SU-DHL-6 (cell line): ENCODE measurements around the gene SLC18A3.

Source experiments
- H2AFZ ChIP-seq: fragments of 200-600 bp; sonication (generic); 2 replicates; pipeline ENCODE4 v1.6.1; 2014; ENCODE audit warnings: low read depth, mild to moderate bottlenecking, moderate library complexity, mixed read lengths, antibody characterized with exemption, low read length; ENCODE audit not compliant: severe bottlenecking
- H3F3A ChIP-seq: fragments of 200-600 bp; shearing (Covaris generic); 2 replicates; pipeline ENCODE4 v1.6.0; 2016; ENCODE audit warnings: antibody characterized with exemption, mild to moderate bottlenecking; ENCODE audit not compliant: insufficient read depth
- H3K27ac ChIP-seq: fragments of 200-600 bp; sonication (generic); 2 replicates; pipeline ENCODE4 v1.5.1; 2016; ENCODE audit warnings: low read depth, mild to moderate bottlenecking, low read length, moderate library complexity, mixed read lengths
- H3K27me3 ChIP-seq: fragments of 200-600 bp; sonication (generic), shearing (Covaris generic); 2 replicates; pipeline ENCODE4 v1.6.0; 2014; ENCODE audit warnings: mild to moderate bottlenecking, low read length
- H3K36me3 ChIP-seq: fragments of 200-600 bp; sonication (generic); 2 replicates; pipeline ENCODE4 v1.6.1; 2014; ENCODE audit warnings: mild to moderate bottlenecking, low read length, mixed read lengths
- H3K4me2 ChIP-seq: fragments of 300-600, 200-600 bp; shearing (Covaris generic), sonication (generic); 2 replicates; pipeline ENCODE4 v1.6.0; 2014; ENCODE audit warnings: low read length, low read depth, mild to moderate bottlenecking; ENCODE audit not compliant: poor library complexity, severe bottlenecking
- H3K4me3 ChIP-seq: fragments of 200-600 bp; sonication (generic); 2 replicates; pipeline ENCODE4 v1.5.1; 2014; ENCODE audit warnings: antibody characterized with exemption, low read length, mild to moderate bottlenecking, mixed read lengths; ENCODE audit not compliant: insufficient read depth, poor library complexity, severe bottlenecking
- H3K79me2 ChIP-seq: fragments of 200-600 bp; sonication (generic); 2 replicates; pipeline ENCODE4 v1.6.1; 2014; ENCODE audit warnings: mild to moderate bottlenecking, low read length, moderate library complexity; ENCODE audit not compliant: insufficient read depth
- H3K9ac ChIP-seq: fragments of 200-600 bp; sonication (generic); 2 replicates; pipeline ENCODE4 v1.7.0; 2014; ENCODE audit warnings: mild to moderate bottlenecking, low read length
- H3K9me2 ChIP-seq: fragments of 200-600 bp; sonication (generic); replicated peaks from 2 replicates; pipeline ENCODE4 v1.6.1; 2014; ENCODE audit warnings: low read length; ENCODE audit not compliant: insufficient read depth
- H3K9me3 ChIP-seq: fragments of 200-600 bp; sonication (generic); 2 replicates; pipeline ENCODE4 v1.6.1; 2014; ENCODE audit warnings: low read length, mixed read lengths; ENCODE audit not compliant: insufficient read depth
- H4K20me1 ChIP-seq: fragments of 200-600 bp; sonication (generic); 2 replicates; pipeline ENCODE4 v1.6.1; 2014; ENCODE audit warnings: low read depth, mild to moderate bottlenecking, antibody characterized with exemption, low read length, moderate library complexity, mixed read lengths
- CTCF ChIP-seq: fragments of 200-600 bp; sonication (generic); IDR thresholded peaks from one replicate; pipeline ENCODE4 v1.5.1; 2017; ENCODE audit warnings: antibody characterized with exemption, mild to moderate bottlenecking, low read length, moderate library complexity; ENCODE audit not compliant: insufficient read depth, poor library complexity, severe bottlenecking
- EZH2phosphoT487 ChIP-seq: fragments of 200-600 bp; sonication (generic), shearing (Covaris generic); conservative IDR thresholded peaks from 2 replicates; pipeline ENCODE4 v1.6.1; 2018; ENCODE audit warnings: mild to moderate bottlenecking, antibody characterized with exemption, low read length, moderate library complexity, mixed read lengths

SLC18A3 gene

GRCh38 chr10:49569031-49569631, 41.0 kb upstream of the SLC18A3 start:
- no peak overlapping the region for H3K4me3 ChIP-seq
- H3K27ac ChIP-seq, result no peak overlapping the region
- no peaks in the 10 kb centered on the region for H3K9me2 ChIP-seq
- no peak overlapping the region for H3K9ac ChIP-seq
- H2AFZ ChIP-seq, result no peak overlapping the region
- H3K9me3 ChIP-seq, result no peaks in the 10 kb centered on the region
- H3K36me3 ChIP-seq, result no peaks in the 10 kb centered on the region
- no peaks in the 10 kb centered on the region for H3K27me3 ChIP-seq
- no peaks in the 10 kb centered on the region for H3F3A ChIP-seq
- TF ChIP-seq EZH2phosphoT487, result no peak
- TF ChIP-seq CTCF, result no peak
- H3K79me2 ChIP-seq, result no peaks in the 10 kb centered on the region
- no peaks in the 10 kb centered on the region for H4K20me1 ChIP-seq
- H3K4me2 ChIP-seq, result no peak overlapping the region

GRCh38 chr10:49571388-49571787, 38.7 kb upstream of the SLC18A3 start:
- Histone ChIP-seq H3K9me2 (no peaks in the 10 kb centered on the region), H3K27me3 (no peaks in the 10 kb centered on the region), H3K36me3 (no peaks in the 10 kb centered on the region), H3K4me3 (no peak overlapping the region), H3K27ac (no peak overlapping the region), H3K4me2 (no peak overlapping the region), H4K20me1 (no peaks in the 10 kb centered on the region), H2AFZ (no peak overlapping the region), H3F3A (no peaks in the 10 kb centered on the region), H3K9ac (no peak overlapping the region), H3K79me2 (no peaks in the 10 kb centered on the region), H3K9me3 (no peaks in the 10 kb centered on the region)
- TF ChIP-seq CTCF, result no peak
- no peak for TF ChIP-seq EZH2phosphoT487

- Histone ChIP-seq H3F3A (no peaks in the 10 kb centered on the region), H3K4me2 (no peak overlapping the region), H4K20me1 (no peaks in the 10 kb centered on the region), H3K9me3 (no peaks in the 10 kb centered on the region), H3K27ac (no peak overlapping the region), H3K9ac (no peak overlapping the region), H3K27me3 (no peaks in the 10 kb centered on the region), H3K36me3 (no peaks in the 10 kb centered on the region), H3K9me2 (no peaks in the 10 kb centered on the region), H3K79me2 (no peaks in the 10 kb centered on the region), H2AFZ (no peak overlapping the region), H3K4me3 (no peak overlapping the region)
- TF ChIP-seq CTCF, result no peak
- no peak for TF ChIP-seq EZH2phosphoT487
These were observed 37.5 kb upstream of the SLC18A3 start for GRCh38 chr10:49572594-49573114.
